HG03342 (cell line): Measurements from ENCODE around the gene SSNA1.

ENCODE experiments used
- ATAC-seq: cut with Tn5 transposase; IDR thresholded peaks from one replicate; pipeline ENCODE4 v1.9.1; 2021; ENCODE audit warnings: mild to moderate bottlenecking, moderate library complexity; ENCODE audit not compliant: unreplicated experiment

The SSNA1 gene

GRCh38 chr9:137218212-137218753 lies 29.8 kb downstream of the SSNA1 start:
- no peak for ATAC-seq

DNA sequence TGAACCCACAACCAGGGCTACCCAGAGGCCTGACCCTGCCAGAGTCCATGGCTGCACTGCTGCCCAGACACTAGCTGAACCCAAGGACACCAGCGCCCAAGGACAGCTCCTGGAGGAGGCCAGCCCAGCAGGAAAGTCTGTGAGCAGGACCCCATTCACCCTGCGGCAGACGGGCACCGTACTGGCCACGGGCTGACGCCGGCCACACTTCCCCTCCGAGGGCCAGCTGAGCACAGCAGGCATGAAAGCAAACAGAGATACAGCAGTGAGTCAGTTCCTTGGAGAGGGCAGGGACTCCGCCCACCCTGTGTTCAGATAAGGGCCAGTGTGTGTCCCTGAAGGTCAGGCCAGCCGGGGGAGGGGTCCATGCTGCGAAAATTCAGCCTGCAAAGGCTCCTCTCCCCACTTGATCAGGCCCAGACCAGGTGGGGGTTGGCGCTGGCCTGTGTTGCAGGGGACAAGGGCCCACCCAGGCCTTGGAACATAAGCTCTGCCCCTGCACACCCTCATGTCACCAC lies 30.3 kb downstream of the SSNA1 start:
- no peak for ATAC-seq

- ATAC-seq = no peak
Observed at GRCh38 chr9:137219757-137220316, 31.4 kb downstream of the SSNA1 start.

- no peak for ATAC-seq
Observed at GRCh38 chr9:137220317-137221094, 32.0 kb downstream of the SSNA1 start.

DNA sequence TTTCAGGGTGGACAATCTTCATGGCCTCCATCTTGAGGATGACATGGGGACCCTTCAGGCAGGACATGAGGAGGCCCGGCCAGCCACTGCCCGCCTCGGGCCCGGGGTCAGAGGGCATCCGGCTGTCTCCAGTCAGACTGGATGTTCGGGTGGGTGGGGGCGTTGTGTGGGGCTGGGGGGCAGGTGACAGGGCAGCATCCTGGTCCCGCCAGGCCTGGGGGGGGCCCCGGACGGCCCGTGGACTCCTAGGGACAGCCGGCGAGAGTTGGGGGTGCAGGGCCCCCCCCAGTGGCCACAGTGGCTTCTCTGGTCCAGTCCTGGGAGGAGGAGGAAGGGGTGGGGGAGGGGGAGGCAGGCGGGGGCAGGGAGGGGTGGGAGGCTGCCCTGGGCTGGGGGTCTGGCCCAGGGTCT lies 32.6 kb downstream of the SSNA1 start:
- ATAC-seq = no peak

DNA sequence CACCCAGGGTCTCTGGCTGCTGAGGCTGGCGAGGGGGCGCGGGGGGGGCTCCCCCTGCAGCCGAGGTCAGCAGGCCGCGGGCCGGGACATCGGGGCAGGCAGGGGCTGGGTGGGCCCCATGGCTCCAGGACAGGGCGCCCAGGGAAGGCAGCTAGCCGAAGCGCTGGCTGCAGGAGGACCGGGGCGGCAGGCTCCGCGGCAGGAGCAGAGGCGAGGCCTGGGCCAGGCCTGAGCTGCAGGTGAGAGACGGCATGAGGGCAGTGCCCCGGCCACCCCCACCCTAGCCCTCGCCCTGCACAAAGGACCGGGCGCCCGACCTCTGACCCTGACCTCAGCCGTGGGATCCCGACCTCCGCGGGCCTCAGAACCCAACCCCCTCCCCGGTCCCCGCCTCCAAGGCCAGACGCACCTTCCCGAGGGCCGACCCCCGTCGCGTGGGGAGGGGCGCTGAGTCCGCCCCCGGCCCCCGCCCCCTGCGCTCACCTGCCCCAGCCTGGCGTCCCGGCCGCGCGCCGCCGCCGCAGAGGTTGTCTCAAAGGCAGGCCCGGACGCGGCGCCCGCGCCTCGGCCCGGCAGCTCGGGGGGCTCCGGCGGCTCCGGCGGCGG lies 33.1 kb downstream of the SSNA1 start:
- no peak for ATAC-seq

DNA sequence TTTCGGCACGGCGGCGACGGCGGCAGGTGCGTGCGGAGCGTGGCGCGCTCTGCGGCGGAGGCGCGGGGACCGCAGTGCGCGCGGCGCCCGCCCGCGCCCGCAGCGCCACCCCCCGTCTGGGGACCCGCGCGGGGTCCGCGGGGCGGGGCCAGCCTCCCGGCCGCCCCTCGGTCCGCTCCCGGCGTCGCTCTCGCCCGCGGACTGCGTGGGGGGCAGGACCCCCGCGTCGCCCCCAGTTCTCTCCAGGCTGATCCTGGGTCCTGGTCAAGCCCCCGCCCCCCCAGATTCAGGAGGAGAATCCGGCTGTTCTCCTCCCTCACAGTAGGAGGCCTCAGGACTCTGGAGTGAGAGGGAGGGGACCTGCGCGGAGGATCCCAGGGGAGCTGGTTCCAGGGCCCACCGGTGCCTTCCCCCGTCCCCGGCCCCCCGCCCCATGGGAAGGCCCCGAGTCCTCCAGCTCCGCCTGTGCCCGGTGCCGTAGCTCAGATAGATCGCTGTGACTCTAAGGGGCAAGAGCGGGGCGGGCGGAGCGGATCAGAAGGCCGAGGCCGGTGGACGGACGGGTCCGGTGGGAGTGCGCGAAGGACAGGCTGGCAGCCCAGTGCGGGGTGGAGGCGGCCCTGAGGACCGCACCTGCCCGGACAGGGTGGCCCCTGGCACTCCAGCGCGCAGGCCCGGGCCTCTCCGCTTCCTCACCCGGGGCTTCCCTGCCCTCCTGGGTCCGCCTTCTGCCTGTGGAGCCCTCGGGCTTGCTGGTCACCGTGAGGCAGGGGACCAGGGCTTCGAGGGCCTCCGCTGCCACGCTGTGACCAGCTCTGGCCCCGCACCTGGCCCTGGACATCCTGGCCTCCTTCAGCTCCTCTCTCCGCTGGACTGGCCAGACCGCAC lies 34.0 kb downstream of the SSNA1 start, which contains the start of gene RNF208:
Gene RNF208 (minus strand): TSS at position 51 of the 888 bp plus-strand sequence. CDS start 1,028 bp downstream, outside the sequence.
- peak; percentile 3 for ATAC-seq

DNA sequence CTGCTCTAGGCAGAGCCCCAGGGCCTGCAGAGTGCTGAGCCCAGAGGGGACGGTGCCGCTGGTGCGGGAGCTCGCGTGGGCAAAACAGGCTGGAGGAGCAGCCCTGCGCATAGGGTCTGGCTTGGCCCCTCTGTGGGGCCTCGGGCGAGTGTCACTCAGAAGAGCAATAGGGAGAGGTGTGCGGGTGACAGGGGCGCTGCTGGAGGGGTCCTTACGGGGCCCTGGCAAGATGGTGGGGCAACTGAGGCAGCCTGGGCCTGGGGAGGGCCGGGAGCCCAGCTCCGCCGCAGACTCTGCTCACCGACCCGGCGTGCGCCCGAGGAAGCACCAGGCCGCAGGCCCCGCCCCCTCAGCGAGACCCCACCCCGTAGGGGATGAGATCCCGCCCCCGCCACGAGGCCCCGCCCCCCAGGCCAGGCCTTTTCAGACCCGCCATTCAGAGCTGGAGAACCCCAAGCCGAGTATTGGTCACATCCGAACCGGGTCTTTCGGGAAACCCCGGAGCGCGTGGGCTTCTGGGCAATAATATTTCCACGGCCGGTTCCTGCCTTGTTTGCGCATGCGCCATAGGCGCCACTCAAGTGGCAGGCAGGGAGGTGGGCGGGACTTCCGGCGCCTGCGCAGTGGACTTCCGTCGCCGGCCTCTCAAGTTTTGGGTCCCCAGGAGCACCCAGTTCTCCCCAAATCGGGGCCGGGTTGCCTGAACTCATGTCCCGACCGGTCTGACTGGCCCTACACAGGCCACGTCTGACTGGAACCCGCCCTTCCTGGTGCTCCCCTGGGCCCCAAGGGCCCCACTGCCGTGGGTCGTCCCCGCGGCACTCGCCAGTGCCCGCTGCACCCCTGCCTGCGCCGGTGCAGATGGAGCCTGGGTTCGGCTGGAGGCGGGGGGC lies 34.8 kb downstream of the SSNA1 start:
- peak; percentile 71 for ATAC-seq

DNA sequence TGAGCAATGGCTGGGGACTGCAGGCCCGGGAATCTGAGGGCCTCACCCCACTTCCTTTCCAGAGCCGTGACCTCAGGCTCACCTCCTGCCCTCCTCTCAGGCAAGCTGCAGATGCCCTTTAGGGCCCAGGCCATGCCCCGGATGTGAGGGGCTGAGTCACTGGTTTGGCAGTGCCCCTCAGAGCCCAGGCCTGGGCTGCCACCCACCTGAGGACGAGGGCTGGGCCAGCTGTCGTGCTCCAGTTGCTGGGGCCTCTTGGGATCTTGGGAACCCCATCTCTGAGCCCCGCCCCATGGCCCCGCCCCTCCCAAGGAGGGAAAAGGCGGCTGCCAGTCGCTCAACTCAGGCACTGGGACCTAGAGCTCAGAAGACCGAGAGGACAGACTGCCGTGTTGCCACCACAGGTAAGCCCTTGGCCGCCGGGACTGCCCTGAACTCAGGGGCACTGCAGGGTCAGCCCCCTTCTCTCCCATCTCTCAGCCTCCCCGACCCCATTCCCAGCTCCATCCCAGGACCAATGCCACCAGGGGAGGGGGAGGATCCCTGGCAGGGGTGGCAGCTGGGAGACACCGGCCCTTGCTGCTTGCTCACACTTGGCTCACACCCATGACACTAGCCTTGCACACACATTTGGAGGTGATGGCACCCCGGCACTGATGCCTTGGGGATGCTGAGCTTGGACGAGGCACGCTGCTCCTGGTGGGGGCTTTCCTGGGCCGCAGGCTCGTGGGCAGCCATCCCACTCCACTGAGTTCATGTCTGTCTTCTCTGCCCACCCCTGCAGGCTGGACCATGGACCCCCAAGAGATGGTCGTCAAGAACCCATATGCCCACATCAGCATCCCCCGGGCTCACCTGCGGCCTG lies 36.6 kb downstream of the SSNA1 start, which contains the start of gene CYSRT1:
Gene CYSRT1 (plus strand): TSS at position 345 of the 865 bp plus-strand sequence. CDS start 448 bp downstream, at position 793.
- no peak for ATAC-seq

DNA sequence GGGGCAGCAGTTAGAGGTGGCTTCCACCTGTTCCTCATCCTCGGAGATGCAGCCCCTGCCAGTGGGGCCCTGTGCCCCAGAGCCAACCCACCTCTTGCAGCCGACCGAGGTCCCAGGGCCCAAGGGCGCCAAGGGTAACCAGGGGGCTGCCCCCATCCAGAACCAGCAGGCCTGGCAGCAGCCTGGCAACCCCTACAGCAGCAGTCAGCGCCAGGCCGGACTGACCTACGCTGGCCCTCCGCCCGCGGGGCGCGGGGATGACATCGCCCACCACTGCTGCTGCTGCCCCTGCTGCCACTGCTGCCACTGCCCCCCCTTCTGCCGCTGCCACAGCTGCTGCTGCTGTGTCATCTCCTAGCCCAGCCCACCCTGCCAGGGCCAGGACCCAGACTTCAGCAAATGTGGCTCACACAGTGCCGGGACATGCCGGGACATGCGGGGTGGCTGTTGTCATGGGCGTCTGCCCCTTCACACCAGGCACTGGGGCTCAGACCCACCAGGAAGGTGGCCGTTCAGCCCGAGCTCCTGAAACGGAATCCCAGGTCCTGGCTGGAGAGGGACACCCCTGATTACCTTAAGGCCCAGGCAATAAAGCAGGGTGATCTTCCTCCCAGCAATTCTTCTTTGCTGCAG lies 37.3 kb downstream of the SSNA1 start:
- no peak for ATAC-seq

GRCh38 chr9:137226338-137227053 lies 38.0 kb downstream of the SSNA1 start:
- ATAC-seq = no peak

DNA sequence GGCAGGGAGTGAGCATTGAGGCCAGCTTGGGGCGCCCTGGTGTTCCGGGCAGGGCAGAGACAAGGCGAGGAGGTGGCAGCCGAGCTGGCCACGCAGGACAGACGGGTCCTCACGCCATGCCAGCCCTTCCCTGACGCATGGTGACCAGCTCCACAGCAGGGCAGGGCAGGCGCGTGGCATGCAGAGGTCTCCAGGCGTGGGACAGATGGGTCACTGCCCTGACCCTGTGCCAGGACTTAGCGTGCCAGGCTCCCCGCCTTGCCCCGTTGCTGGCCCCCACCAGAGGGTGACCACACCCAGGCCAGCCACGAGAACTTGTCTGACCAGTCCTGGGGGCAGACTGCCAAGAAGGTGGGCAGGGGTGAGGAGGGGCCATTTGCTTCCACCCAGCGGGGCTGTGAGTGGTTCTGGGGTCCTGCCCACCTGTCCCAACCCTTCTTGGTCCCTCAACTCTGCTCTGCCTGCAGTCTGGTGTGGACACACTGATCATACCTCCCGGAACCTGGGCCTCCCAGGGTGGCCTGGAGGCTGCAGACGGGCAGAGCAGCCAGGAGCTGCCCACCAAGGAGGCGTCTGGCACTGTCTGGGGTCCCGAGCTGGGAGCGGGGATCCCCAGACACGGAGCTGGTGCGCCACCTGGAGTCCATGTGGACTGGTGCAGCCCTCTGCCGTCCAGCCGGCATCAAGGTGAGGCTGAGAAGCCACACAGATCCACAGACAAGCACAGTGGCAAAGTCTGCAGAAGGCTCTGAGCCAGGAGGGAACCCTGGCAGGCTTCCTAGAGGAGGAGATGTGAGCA lies 38.8 kb downstream of the SSNA1 start, which contains the start of gene RNF224:
Gene RNF224 (plus strand): TSS at position 449 of the 799 bp plus-strand sequence. CDS start 834 bp downstream, outside the sequence.
- ATAC-seq = no peak

DNA sequence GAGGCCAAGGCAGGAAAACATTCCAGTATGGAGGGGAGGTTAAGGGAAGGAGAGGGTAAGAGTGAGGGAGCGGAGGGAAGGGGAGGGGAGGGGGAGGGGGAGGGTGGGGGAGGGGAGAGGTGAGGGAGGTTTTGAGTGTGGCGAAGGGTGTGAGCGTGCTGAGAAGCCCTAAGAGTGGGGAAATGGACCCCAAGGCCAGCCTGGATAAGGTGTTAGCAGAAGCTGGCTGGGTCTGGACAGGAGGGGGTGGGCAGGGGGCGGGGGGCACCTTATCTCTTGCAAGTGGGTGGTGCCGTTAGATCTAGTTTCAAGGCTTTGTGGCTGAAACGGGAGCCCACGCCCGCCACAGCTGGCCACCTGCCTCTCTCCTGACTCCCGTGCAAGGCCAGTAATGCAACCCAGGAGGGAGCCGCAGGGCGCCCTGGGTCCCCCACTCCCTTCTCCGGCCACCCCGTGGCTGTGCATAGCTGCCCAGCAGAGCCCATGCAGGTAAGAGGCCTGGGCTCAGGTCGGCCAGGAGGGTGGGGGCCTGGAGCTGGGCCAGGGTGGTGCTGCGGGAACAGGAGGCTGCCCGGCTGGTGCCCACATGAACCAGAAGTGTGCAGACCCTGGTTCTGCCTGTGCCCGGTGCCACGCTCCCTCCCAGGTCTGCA lies 39.5 kb downstream of the SSNA1 start:
- no peak for ATAC-seq

- no peak for ATAC-seq
Observed at GRCh38 chr9:137228506-137228967, 40.1 kb downstream of the SSNA1 start.

GRCh38 chr9:137228968-137229896 lies 40.8 kb downstream of the SSNA1 start:
- ATAC-seq = no peak
